Mucosa of gallbladder (tissue), 1 donor: ENCODE data around the gene SHROOM4. TPM values are rescaled to one million over a fixed set of nuclear protein-coding genes. Genes with fewer than 3 reads are reported as not detected.

ENCODE experiments used
- DNase-seq: peaks from one replicate; pipeline ENCODE4 v3.0.0-alpha.2; 2020; ENCODE audit warnings: low spot score
- total RNA-seq: library from RNA; stranded (reverse); gene quantifications from one replicate; pipeline ENCODE4 v1.2.1, GENCODE V29; 2021
- donor health status: DM: no; HTN: no; CAD: no.

The SHROOM4 gene, protein sequence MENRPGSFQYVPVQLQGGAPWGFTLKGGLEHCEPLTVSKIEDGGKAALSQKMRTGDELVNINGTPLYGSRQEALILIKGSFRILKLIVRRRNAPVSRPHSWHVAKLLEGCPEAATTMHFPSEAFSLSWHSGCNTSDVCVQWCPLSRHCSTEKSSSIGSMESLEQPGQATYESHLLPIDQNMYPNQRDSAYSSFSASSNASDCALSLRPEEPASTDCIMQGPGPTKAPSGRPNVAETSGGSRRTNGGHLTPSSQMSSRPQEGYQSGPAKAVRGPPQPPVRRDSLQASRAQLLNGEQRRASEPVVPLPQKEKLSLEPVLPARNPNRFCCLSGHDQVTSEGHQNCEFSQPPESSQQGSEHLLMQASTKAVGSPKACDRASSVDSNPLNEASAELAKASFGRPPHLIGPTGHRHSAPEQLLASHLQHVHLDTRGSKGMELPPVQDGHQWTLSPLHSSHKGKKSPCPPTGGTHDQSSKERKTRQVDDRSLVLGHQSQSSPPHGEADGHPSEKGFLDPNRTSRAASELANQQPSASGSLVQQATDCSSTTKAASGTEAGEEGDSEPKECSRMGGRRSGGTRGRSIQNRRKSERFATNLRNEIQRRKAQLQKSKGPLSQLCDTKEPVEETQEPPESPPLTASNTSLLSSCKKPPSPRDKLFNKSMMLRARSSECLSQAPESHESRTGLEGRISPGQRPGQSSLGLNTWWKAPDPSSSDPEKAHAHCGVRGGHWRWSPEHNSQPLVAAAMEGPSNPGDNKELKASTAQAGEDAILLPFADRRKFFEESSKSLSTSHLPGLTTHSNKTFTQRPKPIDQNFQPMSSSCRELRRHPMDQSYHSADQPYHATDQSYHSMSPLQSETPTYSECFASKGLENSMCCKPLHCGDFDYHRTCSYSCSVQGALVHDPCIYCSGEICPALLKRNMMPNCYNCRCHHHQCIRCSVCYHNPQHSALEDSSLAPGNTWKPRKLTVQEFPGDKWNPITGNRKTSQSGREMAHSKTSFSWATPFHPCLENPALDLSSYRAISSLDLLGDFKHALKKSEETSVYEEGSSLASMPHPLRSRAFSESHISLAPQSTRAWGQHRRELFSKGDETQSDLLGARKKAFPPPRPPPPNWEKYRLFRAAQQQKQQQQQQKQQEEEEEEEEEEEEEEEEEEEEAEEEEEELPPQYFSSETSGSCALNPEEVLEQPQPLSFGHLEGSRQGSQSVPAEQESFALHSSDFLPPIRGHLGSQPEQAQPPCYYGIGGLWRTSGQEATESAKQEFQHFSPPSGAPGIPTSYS (N-terminal part only)
- total RNA-seq: 5.3 TPM

DNA sequence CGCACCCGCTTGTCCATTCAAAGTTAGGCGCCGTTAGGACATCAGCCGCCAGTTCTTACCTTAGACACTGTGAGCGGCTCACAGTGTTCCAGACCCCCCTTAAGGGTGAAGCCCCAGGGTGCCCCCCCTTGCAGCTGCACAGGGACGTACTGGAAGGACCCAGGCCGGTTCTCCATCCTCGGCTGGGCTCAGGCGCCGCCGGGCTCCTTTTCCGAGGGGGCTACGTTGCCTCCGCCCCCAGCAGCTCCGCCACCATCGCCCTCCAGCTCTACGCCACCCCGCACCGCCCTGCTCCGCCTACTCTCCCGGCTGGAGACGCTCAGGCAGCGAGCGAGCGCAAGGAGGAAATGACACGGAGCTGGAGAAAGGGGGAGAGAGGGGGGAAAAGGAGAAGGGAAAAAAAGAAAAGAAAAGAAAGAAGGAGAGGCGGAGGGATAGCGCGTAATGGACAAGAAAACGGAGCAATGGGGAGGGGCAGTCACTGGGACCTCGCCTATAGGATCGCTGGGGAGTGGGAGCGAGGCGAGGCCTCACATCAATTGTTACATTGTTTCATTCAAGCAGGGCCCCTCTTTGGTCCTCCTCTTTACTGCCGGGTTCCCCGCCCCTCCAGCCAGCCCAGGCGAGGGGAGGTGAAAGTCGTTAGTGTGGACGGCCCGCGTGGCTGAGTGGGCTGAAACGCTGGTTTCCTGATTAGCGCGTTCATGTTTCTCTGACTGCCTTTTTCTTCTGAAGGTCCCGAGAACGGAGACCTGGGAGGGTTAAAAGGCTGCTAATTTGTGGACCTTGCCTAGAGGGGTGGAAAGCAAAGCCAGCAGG lies at the start of gene SHROOM4:
Gene SHROOM4, minus strand, starts transcription at position 352 of the 819 bp plus-strand sequence. Its CDS starts 176 bp downstream, at position 176.
- peak; percentile 13 for DNase-seq

DNA sequence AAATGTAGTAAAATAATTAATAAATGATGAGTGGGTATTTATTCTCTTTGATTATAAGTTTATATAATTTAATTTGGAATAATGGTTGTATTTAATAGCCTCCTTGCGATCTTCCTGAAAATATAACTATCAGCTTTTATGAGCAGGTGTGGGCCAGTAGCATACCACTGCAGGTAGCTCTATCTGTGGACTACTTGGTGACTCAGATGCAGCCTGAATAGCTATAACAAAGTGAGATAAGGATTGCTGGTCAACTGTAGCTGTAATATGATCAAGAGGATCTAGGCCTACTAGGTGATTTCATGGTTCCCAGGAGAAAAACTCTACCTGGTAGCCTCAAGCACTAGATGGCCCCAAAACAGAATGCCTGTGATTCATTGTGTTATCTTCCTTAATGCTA lies 49.5 kb upstream of the SHROOM4 start:
- no peak for DNase-seq

DNA sequence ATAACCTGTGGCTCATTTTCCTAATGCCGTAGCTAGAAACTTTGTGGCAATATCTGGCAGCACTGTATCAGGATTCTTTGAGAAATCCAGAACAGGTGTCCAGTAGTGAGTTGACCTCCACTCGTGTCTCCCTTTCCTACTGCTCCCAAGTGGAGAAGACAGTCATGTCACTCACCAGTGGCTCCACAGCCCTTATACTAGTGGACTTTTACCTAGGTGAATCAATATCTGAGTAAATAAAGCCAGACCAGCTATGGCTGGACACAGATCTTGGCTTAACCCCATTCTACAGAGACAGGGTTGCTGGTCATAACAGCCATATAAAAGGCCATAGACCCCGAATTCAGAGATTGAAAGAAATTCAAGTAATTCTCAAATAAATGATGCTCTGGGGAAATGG lies 46.5 kb upstream of the SHROOM4 start:
- no peak for DNase-seq

DNA sequence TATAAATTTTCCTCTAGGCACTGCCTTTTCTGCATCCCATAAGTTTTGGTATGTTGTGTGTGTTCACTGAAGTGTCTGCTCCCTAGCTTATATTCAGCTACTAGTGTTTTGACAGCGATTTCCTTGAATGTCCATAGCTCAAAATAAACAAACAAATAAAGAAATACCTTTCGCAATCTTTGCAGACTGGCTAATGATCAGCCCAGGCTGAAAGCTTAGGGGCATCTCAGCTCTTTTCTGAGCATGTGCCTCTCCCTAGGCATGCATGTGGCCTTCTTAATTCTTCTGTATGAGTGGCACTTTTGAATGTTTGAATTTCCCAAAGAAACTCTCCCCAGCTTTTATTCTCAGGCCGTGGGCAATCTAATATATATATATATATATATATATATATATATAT lies 44.6 kb upstream of the SHROOM4 start:
- no peak for DNase-seq

DNA sequence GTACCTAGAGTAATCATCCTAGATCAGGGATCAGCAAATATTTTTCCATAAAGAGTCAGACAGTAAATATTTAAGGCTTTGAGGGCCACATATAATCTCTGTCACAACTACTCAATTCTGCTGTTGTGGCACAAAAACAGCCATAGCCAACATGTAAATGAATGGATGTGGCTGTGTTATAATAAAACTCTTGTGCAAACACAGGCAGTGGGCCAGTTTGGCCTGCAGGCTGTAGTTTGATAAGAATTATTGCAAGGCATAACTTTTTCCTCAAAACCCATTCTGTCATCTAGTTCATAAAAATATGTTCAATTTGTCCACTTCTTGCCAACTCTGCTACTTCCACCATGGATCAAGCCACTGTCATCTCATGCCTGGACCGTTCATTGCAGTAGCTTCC lies 39.4 kb upstream of the SHROOM4 start:
- no peak for DNase-seq

DNA sequence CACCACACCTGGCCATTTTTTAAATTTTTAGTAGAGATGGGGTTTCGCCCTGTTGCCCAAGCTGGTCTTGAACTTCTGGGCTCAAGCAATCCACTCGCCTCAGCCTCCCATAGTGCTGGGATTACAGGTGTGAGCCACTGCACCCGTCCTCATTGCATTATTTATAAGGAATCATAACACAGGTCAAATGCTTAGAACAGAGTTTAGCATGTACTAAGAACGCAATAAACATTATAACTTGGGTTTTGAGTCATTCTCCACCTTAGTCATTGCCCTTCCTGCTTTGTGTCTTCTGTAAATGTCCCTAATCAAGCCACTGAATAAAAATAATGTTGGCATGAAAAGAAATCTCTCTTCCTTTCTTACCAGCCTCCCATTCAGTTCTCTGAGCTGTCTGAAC lies 38.5 kb upstream of the SHROOM4 start:
- DNase-seq: no peak

DNA sequence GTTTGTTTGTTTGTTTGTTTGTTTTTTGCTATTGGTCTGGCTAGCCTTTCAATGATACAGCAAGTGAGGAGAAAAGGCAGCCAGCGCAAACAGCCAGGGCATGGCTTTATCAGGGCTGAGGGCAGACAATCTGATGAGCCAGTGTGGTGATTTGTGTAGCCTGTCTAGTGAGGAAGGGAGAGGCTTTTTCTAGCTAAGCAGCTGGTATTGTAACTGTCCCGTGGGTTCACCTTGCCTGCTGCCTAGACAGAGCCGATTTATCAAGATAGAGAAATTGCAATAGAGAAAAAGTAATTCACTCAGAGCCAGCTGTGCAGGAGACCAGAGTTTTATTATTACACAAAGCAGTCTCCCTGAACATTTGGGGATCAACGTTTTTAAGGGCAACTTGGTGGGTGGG lies 28.2 kb upstream of the SHROOM4 start:
- no peak for DNase-seq

DNA sequence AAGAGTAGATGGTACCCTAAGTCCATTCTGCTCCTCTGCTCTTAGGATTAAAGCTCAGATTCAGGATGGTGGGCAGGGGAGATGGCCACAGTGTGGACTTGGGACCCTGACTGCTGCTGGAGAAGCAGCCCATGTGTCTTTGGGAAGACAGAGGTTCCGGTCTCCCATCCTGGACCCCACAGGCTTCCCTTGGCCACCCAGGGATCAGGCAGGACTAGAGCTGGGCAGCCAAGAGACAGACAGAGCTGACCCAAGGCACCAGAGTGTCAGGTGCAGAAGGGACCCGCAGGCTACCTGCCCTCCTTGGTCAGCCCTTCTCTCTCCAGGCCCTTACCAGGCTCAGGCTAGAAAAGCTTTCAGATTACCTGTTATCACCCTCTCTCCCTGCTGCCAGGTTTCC lies 25.7 kb upstream of the SHROOM4 start:
- DNase-seq: no peak

DNA sequence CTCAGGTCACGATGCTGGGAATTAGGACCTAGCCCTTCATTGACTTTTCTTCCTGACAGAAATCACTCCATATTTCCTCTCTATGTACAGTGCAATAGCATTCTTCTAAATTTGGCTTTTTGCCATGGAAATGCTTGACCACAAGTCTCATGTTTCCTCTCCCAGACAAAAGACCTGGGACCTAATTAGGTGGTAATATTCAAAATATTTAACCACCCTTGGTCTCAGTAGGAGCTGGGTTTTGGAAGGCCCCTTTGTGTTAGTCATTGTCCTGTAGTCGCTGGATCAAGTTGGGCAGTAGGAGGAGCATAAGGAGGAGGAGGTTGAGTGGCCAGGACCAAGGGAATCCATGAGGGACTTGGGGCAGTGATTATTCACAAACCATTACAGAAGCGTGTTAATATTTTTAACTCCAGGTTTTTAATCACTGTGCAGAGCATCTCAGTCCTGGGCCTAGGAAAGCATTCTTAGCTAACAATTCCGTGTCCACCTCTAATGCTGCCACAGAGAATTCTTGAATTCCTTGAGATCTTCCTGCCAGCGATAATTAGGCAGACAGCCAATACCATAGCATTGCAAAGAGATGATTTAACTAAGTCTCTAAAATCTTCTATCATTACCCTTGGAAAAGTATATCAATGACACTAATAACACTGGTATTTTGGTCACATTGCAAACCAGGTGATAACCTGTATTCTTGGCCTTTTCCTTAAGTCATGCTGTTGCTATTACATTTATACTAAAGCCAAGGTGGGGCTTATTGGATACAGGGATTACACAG lies 25.0 kb upstream of the SHROOM4 start:
- DNase-seq: no peak

DNA sequence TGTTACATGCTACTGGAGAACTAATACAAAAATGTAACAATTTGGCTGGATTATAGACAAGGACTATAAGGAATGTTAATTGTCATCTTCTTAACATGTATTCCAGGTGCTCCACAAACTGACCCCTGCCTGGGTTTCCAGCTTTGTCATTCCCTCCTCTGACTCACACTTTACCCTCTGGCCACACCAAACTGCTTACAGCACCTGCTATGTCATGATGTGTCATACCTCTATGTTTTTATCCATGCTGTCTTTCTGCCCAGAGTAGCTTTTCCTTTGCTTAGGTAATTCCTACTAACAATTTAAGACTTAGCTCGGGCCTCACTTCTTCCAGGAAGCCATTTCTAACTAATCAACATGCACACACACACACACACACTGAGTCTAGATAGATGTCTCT lies 14.0 kb upstream of the SHROOM4 start:
- DNase-seq: no peak

DNA sequence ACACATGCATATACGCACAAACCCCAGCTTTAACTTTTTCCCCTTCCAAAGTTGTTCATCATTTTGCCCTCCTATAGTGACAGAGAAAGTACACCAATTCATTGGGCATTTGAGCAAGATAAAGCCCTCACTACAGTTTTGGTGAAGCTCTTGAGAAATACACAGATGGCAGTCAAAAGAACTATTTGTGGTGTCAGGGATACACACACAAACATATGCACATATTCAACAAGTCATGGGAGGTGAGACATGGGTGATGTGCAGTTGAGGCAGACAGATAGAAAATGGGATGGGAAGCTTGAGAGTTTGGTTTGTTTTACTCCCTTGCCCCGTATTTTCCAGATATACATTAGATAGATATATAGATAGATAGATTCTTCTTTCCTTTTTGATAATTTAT lies 11.8 kb upstream of the SHROOM4 start:
- DNase-seq: no peak

DNA sequence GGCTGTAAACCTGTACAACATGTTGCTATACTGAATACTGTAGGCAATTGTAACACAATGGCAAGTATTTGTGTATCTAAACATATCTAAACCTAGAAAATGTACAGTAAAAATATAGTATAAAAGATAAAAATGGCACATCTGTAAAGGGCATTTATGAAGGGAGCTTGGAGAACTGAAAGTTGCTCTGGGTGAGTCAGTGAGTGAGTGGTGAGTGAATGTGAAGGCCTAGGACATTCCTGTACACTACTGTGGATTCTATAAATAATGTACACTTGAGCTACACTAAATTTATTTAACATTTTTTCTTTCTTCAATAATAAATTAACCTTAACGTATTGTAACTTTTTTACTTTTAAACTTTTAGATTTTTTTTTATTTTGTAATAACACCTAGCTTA lies 5.0 kb upstream of the SHROOM4 start:
- DNase-seq: no peak

DNA sequence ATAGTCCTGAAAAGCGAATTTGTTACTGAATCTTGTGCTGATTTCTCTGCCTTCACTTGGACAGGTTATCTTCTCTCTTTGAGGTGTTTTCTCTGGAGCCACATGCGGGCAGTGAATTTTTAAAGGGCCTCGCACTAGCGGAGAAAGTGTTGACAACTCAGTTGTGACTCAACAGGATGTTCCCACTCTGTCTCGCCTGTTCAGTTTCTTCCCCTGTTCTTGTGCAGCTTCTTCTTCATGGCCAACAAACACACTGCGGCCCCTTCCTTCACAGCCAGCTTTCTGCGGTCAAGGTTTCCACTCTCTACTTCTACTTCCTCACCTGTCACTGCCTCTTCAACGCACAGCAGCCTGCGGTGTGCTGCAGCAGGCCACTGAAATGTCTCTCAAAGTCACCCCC lies 1.1 kb upstream of the SHROOM4 start:
- no peak for DNase-seq

DNA sequence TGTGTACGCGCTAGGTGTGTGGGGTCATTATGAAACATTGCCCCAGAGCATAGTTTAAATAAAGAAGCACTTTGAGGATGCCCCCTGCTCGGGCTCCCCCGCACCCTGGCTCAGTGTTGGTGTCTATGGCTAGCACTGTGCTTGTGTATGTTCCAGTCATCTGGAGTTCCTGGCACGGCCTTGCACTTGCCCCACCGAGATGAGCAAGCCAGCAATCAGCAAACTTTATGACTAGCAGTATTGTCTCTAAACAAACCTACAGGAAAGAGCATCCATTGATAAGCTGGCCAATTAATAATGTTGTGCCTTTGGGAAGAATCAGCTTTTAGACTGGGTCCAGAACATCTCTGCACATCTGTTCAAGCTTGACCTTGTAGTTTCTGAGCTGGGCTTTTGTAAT lies 707 bp upstream of the SHROOM4 start:
- DNase-seq: no peak

DNA sequence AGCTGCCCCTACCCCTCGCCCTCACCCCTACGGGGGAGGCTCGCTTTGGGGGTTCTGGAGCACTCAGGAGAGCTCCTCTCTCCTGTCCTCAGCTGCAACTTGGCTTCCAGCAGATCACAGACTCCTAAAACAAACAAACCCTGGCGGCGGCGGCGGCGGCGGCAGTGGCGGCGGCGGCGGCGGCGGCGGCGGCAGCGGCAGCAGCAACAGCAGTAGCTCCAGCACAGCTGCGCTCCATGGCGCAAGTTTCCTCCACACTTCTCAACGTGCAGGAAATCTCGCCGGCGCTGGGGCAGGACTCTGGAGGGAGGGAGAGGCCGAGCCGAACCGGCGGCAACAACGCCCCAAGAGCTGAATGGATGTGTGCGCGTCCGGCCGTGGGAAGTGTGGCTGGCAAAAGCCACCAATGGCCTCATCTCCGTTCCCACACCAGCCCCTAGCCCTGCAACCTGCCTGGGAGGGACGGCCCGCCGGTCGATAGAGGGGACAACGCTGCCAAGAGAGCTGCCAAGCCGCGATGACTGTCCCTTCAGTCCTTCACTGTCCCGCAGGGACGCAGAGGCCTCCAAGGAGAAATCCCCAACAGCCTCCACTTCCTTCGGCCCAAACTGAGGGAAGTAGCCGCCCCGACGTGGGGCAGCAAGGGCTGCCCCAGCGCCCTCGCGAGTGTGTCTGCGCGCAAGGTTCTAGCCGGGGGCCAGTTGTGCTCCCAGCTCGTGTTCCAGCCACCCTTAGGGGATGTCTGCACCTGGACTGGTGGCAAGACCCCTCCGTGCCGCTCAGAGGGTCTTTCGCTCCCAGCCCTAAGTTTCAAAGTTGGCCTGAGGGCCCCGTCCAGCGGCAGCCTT lies 775 bp downstream of the SHROOM4 start:
- DNase-seq: peak; percentile 11

DNA sequence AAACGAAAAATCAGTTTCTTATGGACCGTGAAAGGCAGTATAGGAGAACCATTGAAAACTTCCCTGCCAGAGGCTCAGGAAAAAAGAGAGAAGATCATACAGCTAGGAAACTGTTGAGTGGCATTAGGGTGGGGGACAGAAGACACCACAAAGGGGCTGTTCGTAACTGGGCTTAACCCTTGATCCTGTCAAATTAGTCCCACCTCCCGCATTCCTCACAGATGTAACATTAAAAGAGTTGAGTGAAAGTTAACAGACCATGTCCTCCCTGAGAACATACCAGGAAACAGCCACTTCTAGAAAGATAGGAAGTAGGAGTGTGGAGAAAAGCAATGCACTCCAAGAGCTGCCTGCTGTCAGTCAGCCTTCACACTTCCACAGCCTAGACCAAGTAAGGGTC lies 8.7 kb downstream of the SHROOM4 start:
- no peak for DNase-seq

DNA sequence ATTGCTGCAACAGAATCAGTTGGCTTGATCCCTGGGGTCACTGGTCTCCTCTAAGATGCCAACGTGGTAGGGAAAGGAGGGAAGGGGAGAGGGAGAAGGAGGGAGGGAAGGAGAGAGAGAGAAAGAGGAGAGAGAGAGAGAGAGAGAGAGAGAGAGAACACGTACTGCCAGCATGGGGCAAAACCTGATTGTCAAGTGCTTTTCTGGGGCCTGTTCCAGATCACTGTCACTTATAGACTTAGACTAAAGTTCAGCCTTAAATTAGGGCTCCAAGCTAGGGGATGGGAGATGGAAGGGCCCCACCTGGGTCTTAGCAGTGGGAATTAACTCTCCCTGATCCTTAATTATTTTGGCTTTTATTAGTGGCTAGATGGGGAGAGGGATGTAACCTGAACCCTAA lies 12.9 kb downstream of the SHROOM4 start:
- DNase-seq: no peak

DNA sequence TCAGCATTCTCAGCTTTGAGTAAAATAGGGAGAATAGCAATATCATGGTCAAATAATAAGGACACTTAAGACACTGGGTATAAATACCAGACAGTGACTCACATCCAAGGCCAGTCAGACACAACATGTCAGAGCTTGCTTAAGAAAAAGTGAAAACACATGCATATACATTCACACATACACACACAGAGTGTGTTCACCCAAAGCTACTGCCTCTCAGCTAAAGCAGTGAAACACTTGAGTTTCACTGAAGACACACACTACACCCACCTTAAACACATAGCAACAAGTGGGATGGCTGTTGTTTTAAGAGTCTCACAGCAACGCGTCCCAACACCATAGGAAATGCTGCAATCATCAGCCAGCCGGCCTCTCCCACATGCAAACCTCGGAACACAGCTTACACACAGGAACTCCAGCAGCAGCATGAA lies 14.4 kb downstream of the SHROOM4 start:
- no peak for DNase-seq

DNA sequence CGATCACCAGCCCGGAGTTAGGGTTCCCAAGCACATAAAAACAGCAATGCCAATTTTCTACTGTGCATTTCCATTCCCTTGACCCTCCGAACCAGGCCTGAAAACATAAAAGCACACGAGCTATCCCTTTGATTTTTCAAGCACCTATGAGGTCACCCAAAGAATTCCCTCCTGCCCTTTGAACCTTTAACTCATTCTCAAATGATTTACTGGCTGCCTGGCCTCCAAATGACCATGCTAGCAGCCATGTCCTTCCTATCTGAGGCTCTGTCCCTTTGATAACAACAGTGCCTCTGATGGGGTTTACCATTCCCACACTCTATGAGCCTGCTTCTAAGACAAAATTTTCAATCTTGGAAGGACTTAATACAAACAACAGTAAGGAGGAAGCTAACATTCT lies 15.2 kb downstream of the SHROOM4 start:
- DNase-seq: no peak

DNA sequence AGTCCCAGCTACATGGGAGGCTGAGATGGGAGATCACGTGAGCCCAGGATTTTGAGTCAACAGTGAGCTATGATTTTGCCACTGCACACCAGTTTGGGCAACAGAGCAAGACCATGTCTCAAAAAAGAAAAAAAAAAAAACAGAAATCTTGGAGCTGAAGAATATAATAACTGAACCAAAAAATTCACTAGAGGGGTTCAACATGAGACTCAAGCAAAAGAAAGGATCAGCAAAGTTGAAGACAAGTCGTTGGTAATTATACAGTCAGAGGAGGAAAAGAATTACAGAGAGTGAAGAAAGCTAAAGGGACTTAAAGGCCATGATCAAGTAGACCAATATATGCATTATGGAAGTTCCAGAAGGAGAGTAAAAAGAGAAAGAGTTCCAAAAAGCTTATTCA lies 26.9 kb downstream of the SHROOM4 start:
- no peak for DNase-seq
